PC-3 (cell line): ENCODE results near the gene GNG4. TPM values are rescaled to one million over a fixed set of nuclear protein-coding genes. Genes with fewer than 3 reads are reported as not detected.

Source experiments
- ATAC-seq: fragments of 200-7000 bp; cut with Tn5 transposase; 2 replicates; pipeline ENCODE4 v1.9.1; 2020; ENCODE audit warnings: mild to moderate bottlenecking, moderate library complexity
- BruUV-seq: library from RNA; stranded (reverse); fragments of 400-500 nt; replicated peaks from 2 replicates; lab custom pipeline; 2021; lab: Mats Ljungman, UMichigan
- CTCF ChIA-PET: fragments of 300-600 bp; sonication (Branson Sonifier 250); formaldehyde crosslinking; loops from one replicate; lab custom pipeline; 2022; ENCODE audit warnings: antibody characterized with exemption; lab: Charles Lee
- POLR2A ChIA-PET: fragments of 300-600 bp; sonication (Branson Sonifier 250); formaldehyde crosslinking; loops from one replicate; lab custom pipeline; 2022; ENCODE audit warnings: antibody characterized with exemption; ENCODE audit not compliant: unreplicated experiment; lab: Charles Lee
- DNase-seq: peaks from one replicate; pipeline ENCODE4 v3.0.0-alpha.2; 2015
- H2AFZ ChIP-seq: fragments of 300-600 bp; sonication (generic); 2 replicates; pipeline ENCODE4 v1.6.0; 2016; ENCODE audit warnings: antibody characterized with exemption, low read length
- H3F3A ChIP-seq: fragments of 300-600 bp; sonication (generic); one replicate; pipeline ENCODE4 v1.6.0; 2017; ENCODE audit warnings: antibody characterized with exemption, low read length, control low read depth, mild to moderate bottlenecking; ENCODE audit not compliant: unreplicated experiment
- H3K27ac ChIP-seq: fragments of 300-600 bp; sonication (generic); 2 replicates; pipeline ENCODE4 v1.5.1; 2016; ENCODE audit warnings: mild to moderate bottlenecking, low read length
- H3K27me3 ChIP-seq: fragments of 300-600 bp; sonication (generic); 2 replicates; pipeline ENCODE4 v1.6.1; 2016; ENCODE audit warnings: low read length, mixed read lengths
- H3K36me3 ChIP-seq: fragments of 300-600 bp; sonication (generic); 2 replicates; pipeline ENCODE4 v1.6.1; 2016; ENCODE audit warnings: low read depth, mixed run types, low read length, mixed read lengths
- H3K4me1 ChIP-seq: fragments of 300-600 bp; sonication (generic); 2 replicates; pipeline ENCODE4 v1.5.1; 2016; ENCODE audit warnings: low read length; ENCODE audit not compliant: insufficient read depth
- H3K4me2 ChIP-seq: fragments of 300-600 bp; sonication (generic); 2 replicates; pipeline ENCODE4 v1.6.0; 2016; ENCODE audit warnings: low read length
- H3K4me3 ChIP-seq: fragments of 300-600 bp; sonication (generic); 2 replicates; pipeline ENCODE4 v1.5.1; 2016; ENCODE audit warnings: mild to moderate bottlenecking, low read length, mixed read lengths
- H3K79me2 ChIP-seq: fragments of 300-600 bp; sonication (generic); 2 replicates; pipeline ENCODE4 v1.6.1; 2017; ENCODE audit warnings: low read length, mixed read lengths
- H3K9ac ChIP-seq: fragments of 300-600 bp; sonication (generic); 2 replicates; pipeline ENCODE4 v1.6.0; 2016; ENCODE audit warnings: mild to moderate bottlenecking, low read length
- H3K9me2 ChIP-seq: fragments of 300-600 bp; sonication (generic); replicated peaks from 2 replicates; pipeline ENCODE4 v1.6.1; 2016; ENCODE audit warnings: mixed run types, low read length, mixed read lengths
- H3K9me3 ChIP-seq: fragments of 300-600 bp; sonication (generic); 2 replicates; pipeline ENCODE4 v1.6.1; 2016; ENCODE audit warnings: low read length, mixed read lengths
- H4K20me1 ChIP-seq: fragments of 300-600 bp; sonication (generic); 2 replicates; pipeline ENCODE4 v1.6.1; 2016; ENCODE audit warnings: low read length, mixed read lengths
- CTCF ChIP-seq: fragments of 300-600 bp; sonication (generic); conservative IDR thresholded peaks from 2 replicates; pipeline ENCODE4 v1.5.1; 2017; ENCODE audit warnings: antibody characterized with exemption, low read depth, mild to moderate bottlenecking, low read length
- EZH2 ChIP-seq: fragments of 300-600 bp; sonication (generic); IDR thresholded peaks from one replicate; pipeline ENCODE4 v1.6.1; 2017; ENCODE audit warnings: antibody characterized with exemption, mild to moderate bottlenecking, low read length; ENCODE audit not compliant: unreplicated experiment
- EZH2phosphoT487 ChIP-seq: fragments of 300-600 bp; sonication (generic); IDR thresholded peaks from 2 replicates; pipeline ENCODE4 v1.6.1; 2018; ENCODE audit warnings: mild to moderate bottlenecking, antibody characterized with exemption, low read length, borderline replicate concordance
- intact Hi-C: fragments of 100-400 bp; cut with micrococcal nuclease; formaldehyde crosslinking; loops from 2 replicates; pipeline ENCODE4 v1.9.0; 2023
- total RNA-seq: library from RNA; depleted of rRNA; stranded (reverse); fragments of >200 nt; gene quantifications from 2 replicates; pipeline ENCODE4 v1.2.3, GENCODE V29; 2014

Gene GNG4
- total RNA-seq, 1 experiment from 2014 or later = 0.80 TPM

GRCh38 chr1:235571482-235571881 lies 78.1 kb downstream of the GNG4 start:
- Histone ChIP-seq H3K36me3 (no peaks in the 10 kb centered on the region), H3K4me2 (no peak overlapping the region), H4K20me1 (no peaks in the 10 kb centered on the region), H3K27me3 (no peaks in the 10 kb centered on the region), H3K79me2 (no peaks in the 10 kb centered on the region), H3K4me3 (no peak overlapping the region), H3K9me3 (no peaks in the 10 kb centered on the region), H3K27ac (no peak overlapping the region), H3K9ac (no peak overlapping the region), H3F3A (no peaks in the 10 kb centered on the region), H2AFZ (no peak overlapping the region), H3K9me2 (no peaks in the 10 kb centered on the region), H3K4me1 (no peaks in the 10 kb centered on the region)
- CTCF ChIA-PET = no interaction called here
- DNase-seq (no peak), ATAC-seq (no peak)
- intact Hi-C loops = no loop called here
- POLR2A ChIA-PET = no interaction called here
- BruUV-seq = no TSS peak
- TF ChIP-seq CTCF (no peak), EZH2 (no peak), EZH2phosphoT487 (no peak)

GRCh38 chr1:235567812-235568503 lies 81.6 kb downstream of the GNG4 start:
- CTCF ChIA-PET = no interaction called here
- Histone ChIP-seq H3F3A (no peaks in the 10 kb centered on the region), H3K36me3 (no peaks in the 10 kb centered on the region), H3K9ac (no peak overlapping the region), H3K9me3 (no peaks in the 10 kb centered on the region), H3K9me2 (no peaks in the 10 kb centered on the region), H3K27ac (no peak overlapping the region), H3K27me3 (no peaks in the 10 kb centered on the region), H3K4me1 (no peaks in the 10 kb centered on the region), H2AFZ (no peak overlapping the region), H3K79me2 (no peaks in the 10 kb centered on the region), H3K4me2 (no peak overlapping the region), H3K4me3 (no peak overlapping the region), H4K20me1 (no peaks in the 10 kb centered on the region)
- intact Hi-C loops = no loop called here
- no TSS peak for BruUV-seq
- ATAC-seq (no peak), DNase-seq (no peak)
- TF ChIP-seq EZH2phosphoT487 = no peak
- TF ChIP-seq EZH2 = no peak
- TF ChIP-seq CTCF = no peak
- POLR2A ChIA-PET = no interaction called here

DNA sequence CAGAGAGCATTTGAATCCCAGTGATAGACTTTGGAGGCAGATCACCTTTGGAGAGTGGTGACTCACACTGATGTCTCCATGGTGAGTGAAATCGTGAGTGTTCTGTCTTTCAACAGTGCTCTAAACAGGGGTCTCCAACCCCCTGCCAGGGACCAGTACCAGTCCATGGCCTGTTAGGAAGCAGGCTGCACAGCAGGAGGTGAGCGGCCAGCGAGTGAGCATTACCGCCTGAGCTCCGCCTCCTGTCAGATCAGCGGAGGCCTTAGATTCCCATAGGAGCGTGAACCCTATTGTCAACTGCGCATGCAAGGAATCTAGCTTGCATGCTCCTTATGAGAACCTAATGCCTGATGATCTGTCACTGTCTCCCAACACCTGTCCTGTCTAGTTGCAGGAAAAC lies 83.5 kb downstream of the GNG4 start:
- H3K79me2 ChIP-seq = no peaks in the 10 kb centered on the region
- intact Hi-C loops = no loop called here
- H4K20me1 ChIP-seq = no peaks in the 10 kb centered on the region
- ATAC-seq (no peak), DNase-seq (no peak)
- H3F3A ChIP-seq = no peaks in the 10 kb centered on the region
- H3K4me1 ChIP-seq = no peaks in the 10 kb centered on the region
- ChIA-PET POLR2A (no interaction called here), CTCF (no interaction called here)
- H3K36me3 ChIP-seq = no peaks in the 10 kb centered on the region
- no peaks in the 10 kb centered on the region for H3K27me3 ChIP-seq
- BruUV-seq = no TSS peak
- H2AFZ ChIP-seq = no peak overlapping the region
- no peak overlapping the region for H3K27ac ChIP-seq
- no peaks in the 10 kb centered on the region for H3K9me2 ChIP-seq
- H3K9me3 ChIP-seq = no peaks in the 10 kb centered on the region
- no peak overlapping the region for H3K9ac ChIP-seq
- no peak overlapping the region for H3K4me3 ChIP-seq
- no peak overlapping the region for H3K4me2 ChIP-seq
- TF ChIP-seq EZH2 = no peak
- no peak for TF ChIP-seq EZH2phosphoT487
- TF ChIP-seq CTCF = no peak
